GM23248 (cell line): ENCODE measurements around the gene MYRF. TPM values are rescaled to one million over a fixed set of nuclear protein-coding genes. Genes with fewer than 3 reads are reported as not detected.

Experiments
- DNase-seq: peaks from one replicate; pipeline ENCODE4 v3.0.0-alpha.2; 2015
- H2AFZ ChIP-seq: fragments of 200-600 bp; sonication (generic); 2 replicates; pipeline ENCODE4 v1.6.1; 2016; ENCODE audit warnings: antibody characterized with exemption
- H3F3A ChIP-seq: fragments of 200-600 bp; sonication (generic); 2 replicates; pipeline ENCODE4 v1.6.1; 2016; ENCODE audit warnings: mild to moderate bottlenecking, antibody characterized with exemption, mixed run types; ENCODE audit not compliant: insufficient read depth
- H3K27ac ChIP-seq: fragments of 200-600 bp; sonication (generic); 2 replicates; pipeline ENCODE4 v1.5.1; 2016; ENCODE audit warnings: mild to moderate bottlenecking
- H3K27me3 ChIP-seq: fragments of 200-600 bp; sonication (generic); replicated peaks from 2 replicates; pipeline ENCODE4 v1.6.1; 2016; ENCODE audit warnings: mild to moderate bottlenecking; ENCODE audit not compliant: insufficient read depth
- H3K36me3 ChIP-seq: fragments of 200-600 bp; sonication (generic); 2 replicates; pipeline ENCODE4 v1.6.1; 2016; ENCODE audit warnings: low read depth, mild to moderate bottlenecking
- H3K4me1 ChIP-seq: fragments of 200-600 bp; sonication (generic); 2 replicates; pipeline ENCODE4 v1.6.1; 2016; ENCODE audit warnings: mild to moderate bottlenecking; ENCODE audit not compliant: insufficient read depth
- H3K4me2 ChIP-seq: fragments of 200-600 bp; sonication (generic); one replicate; pipeline ENCODE4 v1.6.1; 2016; ENCODE audit warnings: mild to moderate bottlenecking; ENCODE audit not compliant: unreplicated experiment
- H3K4me3 ChIP-seq: fragments of 200-600 bp; sonication (generic); 2 replicates; pipeline ENCODE4 v1.5.1; 2016; ENCODE audit warnings: mild to moderate bottlenecking
- H3K79me2 ChIP-seq: fragments of 200-600 bp; sonication (generic); 2 replicates; pipeline ENCODE4 v1.6.1; 2016; ENCODE audit warnings: mild to moderate bottlenecking; ENCODE audit not compliant: insufficient read depth
- H3K9ac ChIP-seq: fragments of 200-600 bp; sonication (generic); 2 replicates; pipeline ENCODE4 v1.6.1; 2016; ENCODE audit warnings: mild to moderate bottlenecking
- H3K9me2 ChIP-seq: fragments of 200-600 bp; sonication (generic); 2 replicates; pipeline ENCODE4 v1.6.1; 2016; ENCODE audit warnings: mixed run types, mild to moderate bottlenecking, moderate library complexity; ENCODE audit not compliant: insufficient read depth
- H3K9me3 ChIP-seq: fragments of 200-600 bp; sonication (generic); one replicate; pipeline ENCODE4 v1.6.1; 2017; ENCODE audit warnings: low read depth
- H4K20me1 ChIP-seq: fragments of 200-600 bp; sonication (generic); 2 replicates; pipeline ENCODE4 v1.6.0; 2016; ENCODE audit not compliant: insufficient read depth
- EZH2 ChIP-seq: fragments of 200-600 bp; sonication (generic); IDR thresholded peaks from 2 replicates; pipeline ENCODE4 v1.6.1; 2018; ENCODE audit warnings: antibody characterized with exemption, mild to moderate bottlenecking; ENCODE audit not compliant: insufficient read depth, poor library complexity, severe bottlenecking
- EZH2phosphoT487 ChIP-seq: fragments of 200-600 bp; sonication (generic); IDR thresholded peaks from 2 replicates; pipeline ENCODE4 v1.6.1; 2018; ENCODE audit warnings: antibody characterized with exemption, moderate library complexity, mild to moderate bottlenecking, low read depth; ENCODE audit not compliant: insufficient read depth
- WGBS, 2 experiments: methylation state at CpG; one replicate each; pipeline ENCODE4 v1.1.6; 2015 to 2017; ENCODE audit warnings: low lambda C conversion rate in 2 of 2, low coverage in 1 of 2; ENCODE audit errors: missing lambda C conversion rate in 2 of 2; 5-methylcytosine and 5-hydroxymethylcytosine counted together
- in situ Hi-C: fragments of 300-500 bp; cut with MboI; formaldehyde crosslinking; loops from 2 replicates; pipeline ENCODE4 v1.15.0; 2020
- polyA plus RNA-seq: library from polyadenylated mRNA; unstranded; fragments of >200 nt; fragmentation: Nextera tagmentation; extraction: Ambion mirVana; gene quantifications from 2 replicates; pipeline ENCODE4 v1.2.1, GENCODE V29; 2016
- total RNA-seq: library from RNA; depleted of rRNA; stranded (reverse); fragments of >200 nt; shearing (Covaris generic); gene quantifications from 2 replicates; pipeline ENCODE4 v1.2.3, GENCODE V29; 2014

MYRF gene
- total and polyA plus RNA-seq, 2 experiments from 2014 or later: 0.05 TPM; not detected in 1

- Histone ChIP-seq H3K4me3 (no peak overlapping the region), H3K9me2 (no peaks in the 10 kb centered on the region), H4K20me1 (no peaks in the 10 kb centered on the region), H3K9ac (no peak overlapping the region), H3K27ac (no peak overlapping the region), H3K4me2 (no peak overlapping the region), H3K27me3 (no peaks in the 10 kb centered on the region), H3K4me1 (no peaks in the 10 kb centered on the region), H3K79me2 (no peaks in the 10 kb centered on the region), H3F3A (no peaks in the 10 kb centered on the region), H3K36me3 (no peaks in the 10 kb centered on the region), H3K9me3 (no peaks in the 10 kb centered on the region), H2AFZ (no peak overlapping the region)
- TF ChIP-seq EZH2 (no peak), EZH2phosphoT487 (no peak)
- in situ Hi-C loops: no loop called here
- 71% methylated on average over 28 to 33 of the region's 33 CpGs for WGBS, 2 experiments
- no peak for DNase-seq
These were observed 16.9 kb downstream of the MYRF start for GRCh38 chr11:61769169-61769920.

- no peaks in the 10 kb centered on the region for H4K20me1 ChIP-seq
- TF ChIP-seq EZH2phosphoT487: no peak
- TF ChIP-seq EZH2: no peak
- no peaks in the 10 kb centered on the region for H3K9me2 ChIP-seq
- DNase-seq: no peak
- no peaks in the 10 kb centered on the region for H3K36me3 ChIP-seq
- H2AFZ ChIP-seq: no peak overlapping the region
- no peaks in the 10 kb centered on the region for H3K9me3 ChIP-seq
- no peak overlapping the region for H3K4me2 ChIP-seq
- in situ Hi-C loops: no loop called here
- H3K4me1 ChIP-seq: no peaks in the 10 kb centered on the region
- H3K4me3 ChIP-seq: no peak overlapping the region
- 75 to 81% methylated on average over 8 to 20 of the region's 20 CpGs for WGBS, 2 experiments
- no peak overlapping the region for H3K9ac ChIP-seq
- no peaks in the 10 kb centered on the region for H3K27me3 ChIP-seq
- no peak overlapping the region for H3K27ac ChIP-seq
- no peaks in the 10 kb centered on the region for H3F3A ChIP-seq
- no peaks in the 10 kb centered on the region for H3K79me2 ChIP-seq
These were observed 17.7 kb downstream of the MYRF start for GRCh38 chr11:61769946-61770683.

- Histone ChIP-seq H3K9me2 (no peaks in the 10 kb centered on the region), H3K4me3 (no peak overlapping the region), H4K20me1 (no peaks in the 10 kb centered on the region), H2AFZ (no peak overlapping the region), H3F3A (no peaks in the 10 kb centered on the region), H3K79me2 (no peaks in the 10 kb centered on the region), H3K27me3 (no peaks in the 10 kb centered on the region), H3K36me3 (no peaks in the 10 kb centered on the region), H3K27ac (no peak overlapping the region), H3K4me2 (no peak overlapping the region), H3K9me3 (no peaks in the 10 kb centered on the region), H3K9ac (no peak overlapping the region), H3K4me1 (no peaks in the 10 kb centered on the region)
- in situ Hi-C loops: no loop called here
- WGBS, 2 experiments: 69 to 73% methylated on average over 15 of the region's 15 CpGs
- TF ChIP-seq EZH2phosphoT487 (no peak), EZH2 (no peak)
- DNase-seq: no peak
These were observed 18.9 kb downstream of the MYRF start for GRCh38 chr11:61771195-61771894.

- Histone ChIP-seq H3K9ac (no peak overlapping the region), H4K20me1 (no peaks in the 10 kb centered on the region), H3K27ac (no peak overlapping the region), H3F3A (no peaks in the 10 kb centered on the region), H3K4me2 (no peak overlapping the region), H3K79me2 (no peaks in the 10 kb centered on the region), H3K36me3 (no peaks in the 10 kb centered on the region), H3K9me3 (no peaks in the 10 kb centered on the region), H3K4me3 (no peak overlapping the region), H2AFZ (no peak overlapping the region), H3K9me2 (no peaks in the 10 kb centered on the region), H3K27me3 (no peaks in the 10 kb centered on the region), H3K4me1 (no peaks in the 10 kb centered on the region)
- no peak for DNase-seq
- in situ Hi-C loops: no loop called here
- 40 to 42% methylated on average over 4 to 7 of the region's 7 CpGs for WGBS, 2 experiments
- no peak for TF ChIP-seq EZH2phosphoT487
- TF ChIP-seq EZH2: no peak
These were observed 19.6 kb downstream of the MYRF start for GRCh38 chr11:61771985-61772455.
